GM18870 (cell line): ENCODE measurements around the gene NME5.

ENCODE experiments used
- ATAC-seq: cut with Tn5 transposase; IDR thresholded peaks from one replicate; pipeline ENCODE4 v1.9.1; 2021; ENCODE audit warnings: moderate library complexity; ENCODE audit not compliant: unreplicated experiment

The NME5 gene

GRCh38 chr5:138140268-138140667 is 1.0 kb upstream of the NME5 start:
- no peak for ATAC-seq

- no peak for ATAC-seq
Observed at GRCh38 chr5:138139781-138140090, 508 bp upstream of the NME5 start.

- no peak for ATAC-seq
Observed at GRCh38 chr5:138132543-138132942, 6.7 kb downstream of the NME5 start.

- no peak for ATAC-seq
Observed at GRCh38 chr5:138129347-138129746, 9.9 kb downstream of the NME5 start.

DNA sequence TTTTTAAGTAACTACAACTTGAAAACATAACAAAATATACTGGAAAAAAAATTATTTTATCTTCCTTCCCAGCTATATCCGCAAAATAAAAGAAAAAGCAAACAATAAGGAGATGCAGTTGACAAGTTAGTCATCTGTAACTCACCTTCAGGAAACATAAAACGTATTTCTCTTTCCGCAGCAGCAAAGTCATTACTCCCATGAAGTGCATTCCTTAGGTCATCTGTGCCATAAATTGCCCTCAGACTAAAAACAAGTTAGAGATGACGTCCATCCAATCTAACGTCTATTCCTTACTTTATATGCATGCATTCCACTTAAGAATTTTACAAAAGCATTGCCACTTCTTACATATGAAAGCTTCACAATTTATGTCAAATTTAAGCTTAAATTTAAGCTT is 10.9 kb downstream of the NME5 start:
- ATAC-seq = no peak

- no peak for ATAC-seq
Observed at GRCh38 chr5:138115254-138115653, 24.0 kb downstream of the NME5 start.

GRCh38 chr5:138111937-138112336 is 27.3 kb downstream of the NME5 start:
- no peak for ATAC-seq

DNA sequence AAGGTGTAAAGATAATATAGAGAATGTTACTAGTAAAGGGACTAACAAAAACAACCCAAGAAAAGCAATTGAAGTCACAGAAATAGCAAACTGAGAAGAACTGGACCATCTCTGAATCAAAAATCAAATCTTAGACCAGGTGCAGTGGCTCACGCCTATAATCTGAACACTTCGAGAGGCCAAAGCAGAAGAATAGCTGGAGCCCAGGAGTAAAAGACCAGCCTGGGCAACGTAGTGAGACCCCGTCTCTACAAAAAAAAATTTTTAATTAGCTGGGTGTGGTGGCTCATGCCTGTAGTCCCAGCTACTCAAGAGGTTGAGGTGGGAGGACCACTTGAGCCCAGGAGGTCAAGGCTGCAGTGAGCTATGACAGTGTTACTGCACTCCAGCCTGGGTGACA is 28.0 kb downstream of the NME5 start:
- ATAC-seq = no peak

- no peak for ATAC-seq
Observed at GRCh38 chr5:138110266-138110963, 28.8 kb downstream of the NME5 start.

DNA sequence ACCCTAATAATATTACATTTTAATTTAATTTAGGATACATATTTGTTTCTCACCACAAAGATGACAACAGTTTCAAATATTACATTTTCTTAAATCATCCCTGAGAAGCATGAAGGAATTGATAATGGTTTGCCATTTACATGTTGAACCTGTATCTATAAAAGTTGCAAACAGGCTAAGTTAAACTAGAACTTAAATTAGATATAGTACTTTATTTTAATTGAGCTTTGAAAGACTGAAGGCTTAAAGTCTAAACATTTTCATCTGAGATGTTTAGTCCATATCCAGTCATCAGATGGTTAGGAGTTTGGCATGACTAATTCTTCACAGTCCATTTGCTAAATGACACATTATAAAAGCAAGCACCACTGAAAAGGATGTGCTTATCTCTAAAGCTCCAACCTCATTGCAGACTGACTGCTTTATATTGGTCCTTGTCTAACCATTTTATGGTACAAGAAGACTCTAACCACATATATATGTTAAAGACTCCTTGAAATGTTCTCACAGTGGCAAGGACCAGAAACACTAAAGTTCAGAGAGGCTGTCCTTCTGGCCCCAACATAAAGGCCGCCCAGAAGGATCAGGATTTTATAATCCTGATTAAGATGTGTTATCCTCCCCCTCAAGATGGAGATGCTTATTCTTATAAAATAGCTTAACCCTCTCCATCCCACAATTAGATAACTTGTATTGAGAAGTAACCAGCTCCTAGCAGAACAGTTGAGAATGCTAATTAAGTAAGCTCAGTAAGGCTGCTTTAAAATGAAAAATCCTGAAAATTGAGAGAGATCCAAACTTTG is 29.6 kb downstream of the NME5 start:
- no peak for ATAC-seq

- no peak for ATAC-seq
Observed at GRCh38 chr5:138107213-138107612, 32.0 kb downstream of the NME5 start.

- ATAC-seq = no peak
Observed at GRCh38 chr5:138105709-138106108, 33.5 kb downstream of the NME5 start.

GRCh38 chr5:138103319-138103637 is 36.0 kb downstream of the NME5 start:
- no peak for ATAC-seq

- ATAC-seq = no peak
Observed at GRCh38 chr5:138102454-138103318, 36.5 kb downstream of the NME5 start.

DNA sequence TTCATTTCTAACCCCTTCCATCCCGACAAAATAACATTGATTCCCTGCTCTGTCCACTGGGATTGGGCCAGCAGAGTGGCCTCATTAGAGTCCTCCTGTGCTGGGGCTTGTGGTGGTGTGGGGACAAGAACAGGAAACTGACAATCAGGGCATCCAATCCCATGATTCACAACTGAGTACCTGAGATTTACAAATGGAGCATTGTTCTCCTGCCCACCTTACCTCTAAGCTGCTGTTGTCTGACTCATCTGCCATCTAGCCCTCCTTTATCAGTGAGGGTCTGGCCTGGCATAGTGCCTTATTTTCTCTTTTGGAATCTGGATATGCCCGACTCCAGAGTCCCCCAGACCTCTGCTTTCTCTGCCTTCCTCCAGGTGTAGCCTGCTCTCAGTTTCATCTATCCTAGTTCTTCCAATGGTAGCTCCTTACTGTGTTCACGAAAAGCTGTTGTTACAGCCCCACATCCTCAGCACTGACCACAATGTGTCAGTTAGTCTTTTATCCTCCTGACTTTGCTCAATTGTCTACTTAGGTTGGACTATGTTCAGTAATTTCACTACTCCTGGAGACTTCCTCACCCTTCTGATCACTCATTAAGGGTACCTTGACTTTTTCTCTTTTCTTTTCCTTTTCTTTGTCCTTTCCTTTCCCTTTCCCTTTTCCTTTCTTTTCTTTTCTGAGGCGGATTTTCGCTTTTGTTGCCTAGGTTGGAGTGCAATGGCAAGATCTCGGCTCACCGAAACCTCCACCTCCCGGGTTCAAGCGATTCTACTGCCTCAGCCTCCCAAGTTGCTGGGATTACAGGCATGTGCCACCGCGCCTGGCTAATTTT is 42.0 kb downstream of the NME5 start:
- no peak for ATAC-seq

GRCh38 chr5:138096363-138096762 is 42.9 kb downstream of the NME5 start:
- ATAC-seq = no peak

GRCh38 chr5:138095100-138095907 is 43.9 kb downstream of the NME5 start:
- ATAC-seq = no peak

- ATAC-seq = no peak
Observed at GRCh38 chr5:138093036-138093435, 46.2 kb downstream of the NME5 start.

DNA sequence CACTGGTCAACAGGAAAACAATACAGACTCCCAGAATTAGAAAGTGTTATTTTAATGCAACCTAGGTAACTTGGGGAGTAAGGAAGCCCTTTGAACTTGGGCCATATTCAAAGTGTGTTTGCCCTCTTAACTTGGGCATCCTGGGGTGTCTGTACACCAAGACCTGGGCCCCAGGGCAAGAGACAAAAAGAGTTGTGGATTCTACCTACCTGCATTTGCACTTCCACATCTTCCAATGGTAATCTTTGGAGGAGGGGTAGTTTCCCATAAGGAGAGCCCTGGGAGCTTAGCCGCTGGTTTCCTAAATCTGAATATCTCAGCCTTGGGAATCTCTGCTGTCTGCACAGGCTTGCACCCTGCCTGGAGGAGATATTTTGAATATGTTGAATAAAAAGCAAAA is 46.9 kb downstream of the NME5 start:
- no peak for ATAC-seq

DNA sequence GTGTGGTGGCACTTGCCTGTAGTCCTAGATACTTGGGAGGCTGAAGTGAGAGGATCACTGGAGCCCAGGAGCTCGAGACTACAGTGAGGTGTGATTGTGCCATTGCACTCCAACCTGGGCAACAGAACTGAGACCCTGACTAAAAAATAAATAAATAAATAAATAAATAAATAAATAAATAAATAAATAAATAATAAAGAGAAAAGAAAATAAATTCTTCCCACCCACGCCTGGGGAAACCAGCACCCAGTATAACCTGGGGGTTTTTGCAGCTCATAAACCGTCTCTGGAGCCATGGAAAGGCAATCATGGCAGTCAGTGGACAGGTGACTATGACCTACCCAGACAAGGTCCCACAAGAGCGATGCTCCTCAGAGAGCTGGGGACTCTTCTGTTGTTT is 47.5 kb downstream of the NME5 start:
- ATAC-seq = no peak
